Breast epithelium (tissue), 4 donors: Measurements from ENCODE around the gene AMZ1. TPM values are rescaled to one million over a fixed set of nuclear protein-coding genes. Genes with fewer than 3 reads are reported as not detected.

Experiments
- DNase-seq, 2 donors: peaks; one replicate each; pipeline ENCODE4 v3.0.0-alpha.2; 2019; ENCODE audit warnings: low spot score in 2 of 2
- H3K27ac ChIP-seq, 2 donors: fragments of 200-600 bp; sonication (generic) in 1 of 2; one replicate each; pipeline ENCODE4 v1.5.1; 2016 to 2019; ENCODE audit warnings: mild to moderate bottlenecking in 1 of 2
- H3K27me3 ChIP-seq, 2 donors: fragments of 200-600 bp; sonication (generic) in 1 of 2; one replicate each; pipeline versions ENCODE4 v1.5.1 to v1.6.0; 2017 to 2019; ENCODE audit warnings: control low read depth in 1 of 2, mild to moderate bottlenecking in 1 of 2
- H3K36me3 ChIP-seq: fragments of 200-600 bp; one replicate; pipeline ENCODE4 v1.5.1; 2019
- H3K4me1 ChIP-seq, 2 donors: fragments of 200-600 bp; sonication (generic); one replicate each; pipeline ENCODE4 v1.5.1; 2016 to 2019; ENCODE audit warnings: control low read depth in 1 of 2
- H3K4me3 ChIP-seq, 3 donors: fragments of 200-600 bp; sonication (generic); 1 replicate in 2 of 3; 2 replicates in 1 of 3; pipeline ENCODE4 v1.5.1; 2016 to 2019; ENCODE audit warnings: mild to moderate bottlenecking in 3 of 3, moderate library complexity in 2 of 3
- H3K9me3 ChIP-seq, 2 donors: fragments of 200-600 bp; sonication (generic) in 1 of 2; one replicate each; pipeline ENCODE4 v1.5.1; 2016 to 2019; ENCODE audit warnings: control low read depth in 1 of 2
- CTCF ChIP-seq, 3 donors: fragments of 450-650 bp; IDR thresholded peaks; one replicate each; pipeline ENCODE4 v1.5.1; 2016 to 2017; ENCODE audit warnings: antibody characterized with exemption in 3 of 3, mild to moderate bottlenecking in 3 of 3, moderate library complexity in 3 of 3
- POLR2A ChIP-seq: fragments of 450-650 bp; IDR thresholded peaks from one replicate; pipeline ENCODE4 v1.6.1; 2016; ENCODE audit warnings: antibody characterized with exemption, mild to moderate bottlenecking, moderate library complexity
- POLR2AphosphoS5 ChIP-seq, 3 donors: sonication (generic); formaldehyde crosslinking; IDR thresholded peaks; one replicate each; pipeline ENCODE4 v1.6.1; 2017; ENCODE audit warnings: antibody characterized with exemption in 3 of 3
- intact Hi-C: fragments of 100-400 bp; cut with DNase I; formaldehyde crosslinking; loops from one replicate; pipeline ENCODE4 v1.15.1; 2023; ENCODE audit warnings: low total_unique reads
- total RNA-seq, 3 donors: library from RNA; depleted of rRNA; stranded (reverse); fragments of >200 nt; gene quantifications; one replicate each; pipeline ENCODE4 v1.1.0, GENCODE V29; 2016

The AMZ1 gene
- total RNA-seq, 3 donors from 2014 or later = 0.16 to 0.88 (median 0.33) TPM

GRCh38 chr7:2645274-2645868 lies 42.6 kb upstream of the AMZ1 start:
- DNase-seq = no peak
- H3K27ac ChIP-seq = peak overlapping the region in 1 of 2 donors; percentile 7
- H3K36me3 ChIP-seq = no peaks in the 10 kb centered on the region
- H3K9me3 ChIP-seq = no peaks in the 10 kb centered on the region
- H3K4me1 ChIP-seq = peaks cover 11 to 15% of the 10 kb centered on the region in 2 donors
- no peaks in the 10 kb centered on the region for H3K27me3 ChIP-seq
- TF ChIP-seq POLR2AphosphoS5 (IDR thresholded peaks at IDR 0.05) (no peak), POLR2A (no peak), CTCF (IDR thresholded peaks at IDR 0.05) (no peak)
- H3K4me3 ChIP-seq = no peak overlapping the region
- intact Hi-C loops = no loop called here

GRCh38 chr7:2646336-2646679 lies 41.7 kb upstream of the AMZ1 start:
- H3K36me3 ChIP-seq = no peaks in the 10 kb centered on the region

GRCh38 chr7:2646680-2647571 lies 41.1 kb upstream of the AMZ1 start:
- no peak overlapping the region for H3K4me3 ChIP-seq
- DNase-seq = no peak
- no peaks in the 10 kb centered on the region for H3K36me3 ChIP-seq
- H3K9me3 ChIP-seq = no peaks in the 10 kb centered on the region
- no peak overlapping the region for H3K27ac ChIP-seq
- peaks cover under 1 to 2% of the 10 kb centered on the region in 2 donors for H3K4me1 ChIP-seq
- H3K27me3 ChIP-seq = no peaks in the 10 kb centered on the region
- intact Hi-C loops = no loop called here
- no peak for TF ChIP-seq POLR2A
- TF ChIP-seq CTCF (IDR thresholded peaks at IDR 0.05) = no peak
- TF ChIP-seq POLR2AphosphoS5 (IDR thresholded peaks at IDR 0.05) = no peak

More at GRCh38 chr7:2646336-2646679, 41.7 kb upstream of the AMZ1 start:
- no peak overlapping the region for H3K27ac ChIP-seq
- TF ChIP-seq POLR2A (no peak), POLR2AphosphoS5 (IDR thresholded peaks at IDR 0.05) (no peak), CTCF (IDR thresholded peaks at IDR 0.05) (no peak)
- DNase-seq = no peak
- no peak overlapping the region for H3K4me3 ChIP-seq
- H3K27me3 ChIP-seq = no peaks in the 10 kb centered on the region
- H3K9me3 ChIP-seq = no peaks in the 10 kb centered on the region
- peaks cover 3 to 6% of the 10 kb centered on the region in 2 donors for H3K4me1 ChIP-seq
- intact Hi-C loops = no loop called here

GRCh38 chr7:2647594-2648172 lies 40.3 kb upstream of the AMZ1 start:
- H3K27me3 ChIP-seq = no peaks in the 10 kb centered on the region

More at GRCh38 chr7:2647594-2648172, 40.3 kb upstream of the AMZ1 start:
- Histone ChIP-seq H3K4me3 (no peak overlapping the region), H3K4me1 (no peaks in the 10 kb centered on the region), H3K27ac (no peak overlapping the region), H3K36me3 (no peaks in the 10 kb centered on the region), H3K9me3 (no peaks in the 10 kb centered on the region)
- intact Hi-C loops = no loop called here
- no peak for DNase-seq
- no peak for TF ChIP-seq CTCF (IDR thresholded peaks at IDR 0.05)
- no peak for TF ChIP-seq POLR2AphosphoS5 (IDR thresholded peaks at IDR 0.05)
- no peak for TF ChIP-seq POLR2A
